ENCODE results near the gene NSMCE4A.
"Not testable (repeated sequence)": the region's sequence is repeated elsewhere in the genome, so short reads cannot be mapped to it uniquely, and the experiment has no call there.

NSMCE4A gene, protein sequence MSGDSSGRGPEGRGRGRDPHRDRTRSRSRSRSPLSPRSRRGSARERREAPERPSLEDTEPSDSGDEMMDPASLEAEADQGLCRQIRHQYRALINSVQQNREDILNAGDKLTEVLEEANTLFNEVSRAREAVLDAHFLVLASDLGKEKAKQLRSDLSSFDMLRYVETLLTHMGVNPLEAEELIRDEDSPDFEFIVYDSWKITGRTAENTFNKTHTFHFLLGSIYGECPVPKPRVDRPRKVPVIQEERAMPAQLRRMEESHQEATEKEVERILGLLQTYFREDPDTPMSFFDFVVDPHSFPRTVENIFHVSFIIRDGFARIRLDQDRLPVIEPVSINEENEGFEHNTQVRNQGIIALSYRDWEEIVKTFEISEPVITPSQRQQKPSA

GRCh38 chr10:121974535-121975294 is at the start of gene NSMCE4A:
TSS of gene NSMCE4A (minus strand) at chr10:121975217. CDS start at chr10:121975165, 52 bp downstream.
- DNase-seq (ENCODE audit: low read depth) = peak; percentile 27

GRCh38 chr10:122023257-122023656 is 48.2 kb upstream of the NSMCE4A start:
- not testable (repeated sequence) for DNase-seq (ENCODE audit: low read depth)

DNA sequence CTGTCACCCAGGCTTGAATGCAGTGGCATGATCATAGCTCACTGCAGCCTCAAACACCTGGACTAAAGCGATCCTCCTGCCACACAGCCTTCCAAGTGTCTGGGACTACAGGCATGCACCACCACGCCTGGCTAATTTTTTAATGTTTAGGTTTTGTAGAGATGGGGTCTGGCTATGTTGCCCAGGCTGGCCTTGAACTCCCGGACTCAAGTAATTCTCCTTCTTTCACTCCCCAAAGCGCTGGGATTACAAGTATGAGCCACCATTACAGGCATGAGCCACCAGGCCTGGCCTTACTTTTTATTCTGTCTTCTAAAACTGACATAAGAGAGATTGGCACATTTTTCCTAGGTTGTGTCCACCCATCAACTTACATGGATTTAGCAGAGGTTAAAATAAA is 47.3 kb upstream of the NSMCE4A start:
- DNase-seq (ENCODE audit: low read depth) = no peak

DNA sequence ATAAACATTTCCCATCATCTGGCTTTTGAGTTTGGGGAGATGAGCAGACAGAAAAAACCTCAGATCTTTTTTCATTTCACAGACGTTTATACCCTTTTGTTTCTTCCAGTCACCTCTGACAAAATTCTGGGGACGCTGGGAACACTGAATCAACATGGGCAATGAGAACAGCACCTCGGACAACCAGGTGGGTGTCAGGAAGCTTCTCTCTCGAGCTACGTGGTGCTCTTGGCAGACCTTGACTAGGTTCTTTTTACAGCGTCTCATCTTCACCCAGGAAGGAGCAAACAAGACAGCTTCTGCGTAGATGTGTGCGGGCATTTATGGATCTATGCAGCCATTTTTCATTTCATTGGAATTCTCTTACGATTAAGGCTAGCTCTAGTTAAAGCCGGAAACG is 46.8 kb upstream of the NSMCE4A start:
- no peak for DNase-seq (ENCODE audit: low read depth)

- no peak for DNase-seq (ENCODE audit: low read depth)
These were observed 46.4 kb upstream of the NSMCE4A start for GRCh38 chr10:122021379-122021778.

- DNase-seq (ENCODE audit: low read depth) = no peak
These were observed 45.2 kb upstream of the NSMCE4A start for GRCh38 chr10:122020226-122020625.

GRCh38 chr10:122019414-122019975 is 44.5 kb upstream of the NSMCE4A start:
- DNase-seq (ENCODE audit: low read depth) = no peak

DNA sequence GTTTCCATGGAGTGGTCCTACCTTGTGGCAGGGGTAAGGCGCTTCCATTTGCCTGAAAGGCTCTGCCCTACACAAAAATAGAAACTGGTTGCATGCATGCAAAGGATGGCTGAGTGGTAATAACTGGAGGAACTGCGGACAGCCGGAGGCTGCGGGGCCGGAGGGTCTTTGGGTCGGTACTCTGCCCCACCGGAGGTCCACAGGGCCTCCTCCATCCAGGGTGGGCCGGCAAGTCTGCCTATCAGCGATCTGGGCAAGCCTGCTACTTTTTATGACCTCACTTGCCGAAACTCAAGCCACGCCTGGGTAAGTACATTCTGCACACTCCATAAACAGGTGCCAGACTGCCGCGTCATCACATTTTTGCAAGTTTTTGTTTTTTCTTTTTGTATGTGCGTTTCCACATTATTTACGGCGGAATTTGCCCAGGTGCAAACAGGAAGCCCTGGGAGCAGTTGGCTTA is 44.0 kb upstream of the NSMCE4A start:
- no peak for DNase-seq (ENCODE audit: low read depth)

- no peak for DNase-seq (ENCODE audit: low read depth)
These were observed 43.5 kb upstream of the NSMCE4A start for GRCh38 chr10:122018491-122018890.

GRCh38 chr10:122017926-122018325 is 42.9 kb upstream of the NSMCE4A start:
- not testable (repeated sequence) for DNase-seq (ENCODE audit: low read depth)

- no peak for DNase-seq (ENCODE audit: low read depth)
These were observed 39.7 kb upstream of the NSMCE4A start for GRCh38 chr10:122014652-122015248.

- no peak for DNase-seq (ENCODE audit: low read depth)
These were observed 38.3 kb upstream of the NSMCE4A start for GRCh38 chr10:122013311-122013780.

DNA sequence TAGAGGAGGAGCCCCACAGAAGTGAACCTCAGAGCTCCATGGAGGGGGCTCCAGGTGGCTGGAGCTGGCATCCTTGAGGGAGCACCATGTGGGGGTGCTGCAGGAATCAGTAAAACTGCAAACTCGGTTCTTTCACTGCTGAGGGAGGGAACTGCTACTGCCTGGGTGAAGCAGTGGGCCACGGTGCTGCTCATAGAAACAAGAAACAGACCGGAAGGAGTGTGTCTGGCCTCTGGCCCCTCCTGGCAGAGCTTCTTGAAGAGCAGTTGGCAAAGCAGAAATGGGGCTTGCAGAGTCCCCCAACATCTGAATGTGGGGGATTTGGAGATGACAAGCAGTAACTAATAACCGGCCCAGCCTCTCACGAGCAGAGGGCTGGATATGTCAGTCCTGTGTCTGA is 37.7 kb upstream of the NSMCE4A start:
- no peak for DNase-seq (ENCODE audit: low read depth)

GRCh38 chr10:122010405-122011050 is 35.5 kb upstream of the NSMCE4A start:
- DNase-seq (ENCODE audit: low read depth) = no peak

DNA sequence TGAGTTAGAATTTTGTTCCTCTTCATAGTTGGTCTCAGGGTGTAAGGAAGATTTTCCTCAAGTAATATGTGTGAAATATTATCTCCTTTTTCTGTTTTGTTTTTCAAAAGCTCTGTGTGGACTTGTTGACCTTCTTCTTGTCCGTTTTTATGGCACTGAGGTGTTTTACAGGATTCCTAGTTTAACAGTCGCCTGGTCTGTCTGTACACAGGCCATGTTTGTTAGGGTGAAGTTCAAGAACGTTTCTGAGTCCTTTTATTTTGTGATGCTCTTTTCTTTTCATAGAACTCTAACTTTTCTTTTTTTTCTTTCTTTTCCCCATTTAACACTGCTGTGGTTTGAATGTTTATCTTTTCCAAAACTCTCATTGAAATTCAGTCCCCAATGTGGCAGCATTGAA is 32.4 kb upstream of the NSMCE4A start:
- no peak for DNase-seq (ENCODE audit: low read depth)

GRCh38 chr10:122001698-122002097 is 26.7 kb upstream of the NSMCE4A start:
- no peak for DNase-seq (ENCODE audit: low read depth)

DNA sequence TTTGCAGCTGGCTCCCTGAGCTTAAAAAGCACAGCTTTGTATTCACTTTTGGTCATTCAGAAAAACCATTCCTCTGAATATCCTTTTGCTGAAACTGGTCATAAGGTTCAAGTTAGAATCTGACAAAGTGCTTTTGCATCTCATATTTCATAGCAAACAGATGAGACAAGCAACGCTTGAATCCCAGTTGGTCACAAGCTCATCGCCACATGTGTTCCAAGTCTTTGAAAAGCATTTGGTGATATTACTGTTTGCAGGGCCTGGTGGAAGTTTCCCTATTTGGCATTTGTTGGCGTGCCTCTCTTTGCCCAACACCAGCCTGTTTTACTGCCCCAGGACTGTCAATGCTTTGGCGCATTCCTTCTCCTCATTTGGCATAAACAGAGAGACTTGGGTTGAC is 24.3 kb upstream of the NSMCE4A start:
- DNase-seq (ENCODE audit: low read depth) = no peak

- DNase-seq (ENCODE audit: low read depth) = no peak
These were observed 23.4 kb upstream of the NSMCE4A start for GRCh38 chr10:121998462-121998861.

GRCh38 chr10:121994429-121994941 is 19.5 kb upstream of the NSMCE4A start:
- DNase-seq (ENCODE audit: low read depth) = no peak

DNA sequence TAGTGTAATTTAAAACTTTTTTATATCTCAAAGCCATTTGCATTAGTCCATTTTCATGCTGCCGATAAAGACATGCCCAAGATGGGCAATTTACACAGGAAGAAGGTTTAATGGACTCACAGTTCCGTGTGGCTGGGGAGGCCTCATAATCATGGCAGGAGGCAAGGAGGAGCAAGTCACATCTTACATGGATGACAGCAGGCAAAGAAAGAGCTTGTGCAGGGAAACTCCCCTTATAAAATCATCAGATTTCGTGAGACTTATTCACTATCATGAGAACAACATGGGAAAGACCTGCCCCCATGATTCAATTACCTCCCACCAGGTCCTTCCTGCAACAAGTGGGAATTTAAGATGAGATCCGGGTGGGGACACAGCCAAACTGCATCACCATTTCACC is 16.7 kb upstream of the NSMCE4A start:
- DNase-seq (ENCODE audit: low read depth) = not testable (repeated sequence)

DNA sequence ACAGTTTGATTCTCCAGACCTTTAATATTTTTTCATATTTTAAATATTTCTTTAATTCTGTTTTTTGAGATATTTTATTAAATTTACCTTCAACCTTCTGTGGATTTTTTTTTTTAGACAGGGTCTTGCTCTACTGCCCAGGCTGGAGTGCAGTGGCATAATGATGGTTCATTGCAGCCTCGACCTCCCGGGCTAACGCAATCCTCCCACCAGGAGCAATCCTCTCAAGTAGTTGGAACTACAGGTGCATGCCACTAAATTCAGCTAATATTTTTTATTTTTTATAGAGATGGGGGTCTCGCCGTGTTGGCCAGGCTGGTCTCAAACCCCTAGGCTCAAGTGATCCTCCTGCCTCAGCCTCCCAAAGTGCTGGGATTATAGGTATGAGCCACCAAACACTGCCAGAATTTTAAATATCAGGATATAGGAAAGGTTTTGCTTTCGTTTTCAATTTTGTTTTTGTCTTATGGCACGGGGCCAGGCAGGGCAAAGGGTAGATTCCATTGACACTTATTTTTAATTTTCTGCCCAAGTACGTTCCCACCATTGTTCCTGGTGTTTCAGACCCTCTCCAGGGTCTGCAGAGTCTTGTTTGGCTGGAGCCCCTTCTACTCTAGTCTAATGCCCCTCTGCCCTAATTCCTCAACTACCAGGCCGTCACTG is 15.1 kb upstream of the NSMCE4A start:
- DNase-seq (ENCODE audit: low read depth) = no peak
